ENCODE measurements around the gene TIMP2.
A peak's percentile ranks its signal among the peaks of the same experiment; 100 is the strongest.

Gene TIMP2

DNA sequence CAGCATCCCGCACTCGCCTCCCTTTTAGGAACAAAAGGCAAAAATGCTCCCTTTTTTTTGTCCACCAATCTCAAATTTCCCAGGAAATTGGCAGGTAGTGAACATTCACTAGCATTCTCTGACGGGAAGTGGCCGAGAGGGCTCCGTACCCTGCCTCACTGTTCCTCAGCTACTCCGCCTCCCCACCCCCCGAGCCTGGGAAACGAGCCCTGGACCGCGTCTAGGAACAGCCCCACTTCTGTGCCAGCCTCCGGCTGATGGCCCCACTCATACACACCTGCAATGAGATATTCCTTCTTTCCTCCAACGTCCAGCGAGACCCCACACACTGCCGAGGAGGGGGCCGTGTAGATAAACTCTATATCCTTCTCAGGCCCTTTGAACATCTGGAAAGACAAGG lies 54.6 kb downstream of the TIMP2 start:
- TF ChIP-seq TAF1 (IDR thresholded peaks at IDR 0.05; ENCODE audit: borderline replicate concordance, insufficient read depth, low read length), result no peak

GRCh38 chr17:78868391-78868790 lies 56.8 kb downstream of the TIMP2 start:
- TF ChIP-seq SIN3A (IDR thresholded peaks at IDR 0.05; ENCODE audit: borderline replicate concordance, insufficient read depth, low read length) (no peak), FOXP2 (optimal IDR thresholded peaks at IDR 0.05; ENCODE audit: borderline replicate concordance, extremely low read depth, extremely low read length, insufficient read depth) (no peak), TAF1 (IDR thresholded peaks at IDR 0.05; ENCODE audit: borderline replicate concordance, insufficient read depth, low read length) (no peak), POLR2AphosphoS5 (IDR thresholded peaks at IDR 0.05; ENCODE audit: low read depth, low read length) (no peak)
- TF ChIP-seq, protein P1, sequence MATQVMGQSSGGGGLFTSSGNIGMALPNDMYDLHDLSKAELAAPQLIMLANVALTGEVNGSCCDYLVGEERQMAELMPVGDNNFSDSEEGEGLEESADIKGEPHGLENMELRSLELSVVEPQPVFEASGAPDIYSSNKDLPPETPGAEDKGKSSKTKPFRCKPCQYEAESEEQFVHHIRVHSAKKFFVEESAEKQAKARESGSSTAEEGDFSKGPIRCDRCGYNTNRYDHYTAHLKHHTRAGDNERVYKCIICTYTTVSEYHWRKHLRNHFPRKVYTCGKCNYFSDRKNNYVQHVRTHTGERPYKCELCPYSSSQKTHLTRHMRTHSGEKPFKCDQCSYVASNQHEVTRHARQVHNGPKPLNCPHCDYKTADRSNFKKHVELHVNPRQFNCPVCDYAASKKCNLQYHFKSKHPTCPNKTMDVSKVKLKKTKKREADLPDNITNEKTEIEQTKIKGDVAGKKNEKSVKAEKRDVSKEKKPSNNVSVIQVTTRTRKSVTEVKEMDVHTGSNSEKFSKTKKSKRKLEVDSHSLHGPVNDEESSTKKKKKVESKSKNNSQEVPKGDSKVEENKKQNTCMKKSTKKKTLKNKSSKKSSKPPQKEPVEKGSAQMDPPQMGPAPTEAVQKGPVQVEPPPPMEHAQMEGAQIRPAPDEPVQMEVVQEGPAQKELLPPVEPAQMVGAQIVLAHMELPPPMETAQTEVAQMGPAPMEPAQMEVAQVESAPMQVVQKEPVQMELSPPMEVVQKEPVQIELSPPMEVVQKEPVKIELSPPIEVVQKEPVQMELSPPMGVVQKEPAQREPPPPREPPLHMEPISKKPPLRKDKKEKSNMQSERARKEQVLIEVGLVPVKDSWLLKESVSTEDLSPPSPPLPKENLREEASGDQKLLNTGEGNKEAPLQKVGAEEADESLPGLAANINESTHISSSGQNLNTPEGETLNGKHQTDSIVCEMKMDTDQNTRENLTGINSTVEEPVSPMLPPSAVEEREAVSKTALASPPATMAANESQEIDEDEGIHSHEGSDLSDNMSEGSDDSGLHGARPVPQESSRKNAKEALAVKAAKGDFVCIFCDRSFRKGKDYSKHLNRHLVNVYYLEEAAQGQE (IDR thresholded peaks at IDR 0.05; ENCODE audit: insufficient read depth in 1 of 2, low read depth in 2 of 2, low read length in 2 of 2), result no peak

GRCh38 chr17:78865682-78866390 lies 59.4 kb downstream of the TIMP2 start:
- TF ChIP-seq TAF1 (IDR thresholded peaks at IDR 0.05; ENCODE audit: borderline replicate concordance, insufficient read depth, low read length) (no peak), FOXP2 (optimal IDR thresholded peaks at IDR 0.05; ENCODE audit: borderline replicate concordance, extremely low read depth, extremely low read length, insufficient read depth) (peak; percentile 23), POLR2AphosphoS5 (IDR thresholded peaks at IDR 0.05; ENCODE audit: low read depth, low read length) (no peak), SIN3A (IDR thresholded peaks at IDR 0.05; ENCODE audit: borderline replicate concordance, insufficient read depth, low read length) (0 out of 2 replicates have a peak, but pooled peaks have one; percentile 37)
- TF ChIP-seq, protein P1 (IDR thresholded peaks at IDR 0.05; ENCODE audit: insufficient read depth in 1 of 2, low read depth in 2 of 2, low read length in 2 of 2), result no peak

DNA sequence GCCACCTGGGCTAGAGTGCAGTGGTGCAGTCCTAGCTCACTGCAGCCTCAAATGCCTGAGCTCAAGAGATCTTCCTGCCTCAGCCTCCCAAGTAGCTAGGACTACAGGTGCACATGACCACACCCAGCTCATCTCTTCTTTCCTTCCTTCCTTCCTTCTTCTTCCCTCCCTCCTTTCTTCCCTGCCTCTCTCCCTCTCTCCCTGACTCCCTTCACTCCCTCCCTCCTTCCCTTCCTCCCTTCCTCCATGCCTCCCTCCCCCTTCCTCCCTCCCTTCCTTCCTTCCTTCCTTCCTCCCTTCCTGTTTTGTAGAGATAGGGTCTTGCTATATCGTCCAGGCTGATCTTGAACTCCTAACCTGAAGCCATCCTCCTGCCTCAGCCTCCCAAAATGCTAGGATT lies 61.1 kb downstream of the TIMP2 start:
- TF ChIP-seq FOXP2 (optimal IDR thresholded peaks at IDR 0.05; ENCODE audit: borderline replicate concordance, extremely low read depth, extremely low read length, insufficient read depth) (no peak), SIN3A (IDR thresholded peaks at IDR 0.05; ENCODE audit: borderline replicate concordance, insufficient read depth, low read length) (no peak), POLR2AphosphoS5 (IDR thresholded peaks at IDR 0.05; ENCODE audit: low read depth, low read length) (no peak)
- TF ChIP-seq, protein P1 (IDR thresholded peaks at IDR 0.05; ENCODE audit: insufficient read depth in 1 of 2, low read depth in 2 of 2, low read length in 2 of 2), result no peak

DNA sequence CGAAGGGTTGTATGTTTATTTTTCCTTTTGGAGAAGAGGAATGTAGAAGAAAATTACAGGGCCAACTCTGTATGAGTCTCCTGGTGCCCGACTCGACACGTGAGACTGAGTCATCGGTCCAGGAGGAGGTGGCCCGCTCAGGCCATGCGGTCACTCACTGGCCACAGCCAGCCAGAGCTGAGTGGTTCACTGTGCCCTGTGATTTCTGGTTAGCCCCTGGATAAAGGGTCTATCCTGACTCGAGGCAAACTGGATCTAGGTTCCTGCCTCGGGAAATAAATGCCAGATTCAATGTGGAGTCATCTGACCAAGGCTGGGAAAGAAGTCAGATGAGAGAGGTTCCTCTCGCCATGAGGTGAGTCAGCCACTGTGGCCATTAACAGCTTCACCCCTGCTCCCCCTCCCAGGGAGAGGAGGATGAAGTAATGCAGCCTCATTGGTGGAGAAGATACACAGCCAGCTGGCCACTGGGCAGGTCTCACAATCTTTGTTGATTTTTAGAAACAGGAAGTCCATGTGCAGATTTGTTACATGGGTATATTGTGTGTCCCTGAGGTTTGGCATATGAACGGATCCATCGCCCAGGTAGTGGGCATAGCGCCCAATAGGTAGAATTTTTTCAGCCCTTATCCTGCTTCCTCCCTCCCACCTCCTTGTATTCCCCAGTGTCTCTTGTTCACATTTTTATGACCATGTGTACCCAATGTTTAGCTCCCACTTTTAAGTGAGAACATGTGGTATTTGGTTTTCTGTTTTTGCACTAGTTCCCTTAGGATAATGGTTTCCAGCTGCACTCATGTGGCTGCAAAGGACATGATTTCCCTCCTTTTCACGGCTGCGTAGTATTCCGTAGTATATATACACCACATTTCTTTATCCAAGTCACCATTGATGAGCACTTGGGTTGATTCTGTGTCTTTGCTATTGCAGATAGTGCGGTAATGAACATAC lies 62.8 kb downstream of the TIMP2 start:
- TF ChIP-seq POLR2AphosphoS5 (IDR thresholded peaks at IDR 0.05; ENCODE audit: low read depth, low read length) (0 out of 2 replicates have a peak, but pooled peaks have one; percentile 31), SIN3A (IDR thresholded peaks at IDR 0.05; ENCODE audit: borderline replicate concordance, insufficient read depth, low read length) (no peak; the same call in 1 of the 2 replicates), TAF1 (IDR thresholded peaks at IDR 0.05; ENCODE audit: borderline replicate concordance, insufficient read depth, low read length) (peak; percentile 69; the same call in 1 of the 2 replicates), FOXP2 (optimal IDR thresholded peaks at IDR 0.05; ENCODE audit: borderline replicate concordance, extremely low read depth, extremely low read length, insufficient read depth) (peak; percentile 46)
- TF ChIP-seq, protein P1 (IDR thresholded peaks at IDR 0.05; ENCODE audit: insufficient read depth in 1 of 2, low read depth in 2 of 2, low read length in 2 of 2), result no peak
